ENCODE measurements around the gene ZNF662. TPM values are rescaled to one million over a fixed set of nuclear protein-coding genes. Genes with fewer than 3 reads are reported as not detected.

The ZNF662 gene
- total RNA-seq, 2 experiments from 2014 or later: 2.5 to 2.7 TPM

- peak overlapping the region; percentile 38 for H3K27ac Mint-ChIP-seq
- H3K36me3 Mint-ChIP-seq (ENCODE audit: low read depth): no peaks in the 10 kb centered on the region
- Histone ChIP-seq H3K9me3 (ENCODE audit: control insufficient read depth in 1 of 2, insufficient read depth in 1 of 2, low read length in 2 of 2) (peaks cover 0 to 7% of the 10 kb centered on the region in 2 experiments), H3K4me3 (ENCODE audit: low read length) (no peak overlapping the region), H3K4me1 (ENCODE audit: insufficient read depth, low read length) (peaks cover 18% of the 10 kb centered on the region), H3K27ac (ENCODE audit: low read depth in 1 of 2, low read length in 2 of 2) (no peak overlapping the region), H3K27me3 (ENCODE audit: control insufficient read depth in 1 of 2, insufficient read depth in 2 of 2, low read length in 2 of 2) (no peaks in the 10 kb centered on the region), H3K36me3 (ENCODE audit: insufficient read depth, low read length) (no peaks in the 10 kb centered on the region)
- peak in 8 of 14 experiments; percentile 3 to 52 (median 27) for DNase-seq
- peak; percentile 71 for ATAC-seq (ENCODE audit: poor library complexity)
- no peaks in the 10 kb centered on the region for H3K27me3 Mint-ChIP-seq
- TF ChIP-seq, protein P1, sequence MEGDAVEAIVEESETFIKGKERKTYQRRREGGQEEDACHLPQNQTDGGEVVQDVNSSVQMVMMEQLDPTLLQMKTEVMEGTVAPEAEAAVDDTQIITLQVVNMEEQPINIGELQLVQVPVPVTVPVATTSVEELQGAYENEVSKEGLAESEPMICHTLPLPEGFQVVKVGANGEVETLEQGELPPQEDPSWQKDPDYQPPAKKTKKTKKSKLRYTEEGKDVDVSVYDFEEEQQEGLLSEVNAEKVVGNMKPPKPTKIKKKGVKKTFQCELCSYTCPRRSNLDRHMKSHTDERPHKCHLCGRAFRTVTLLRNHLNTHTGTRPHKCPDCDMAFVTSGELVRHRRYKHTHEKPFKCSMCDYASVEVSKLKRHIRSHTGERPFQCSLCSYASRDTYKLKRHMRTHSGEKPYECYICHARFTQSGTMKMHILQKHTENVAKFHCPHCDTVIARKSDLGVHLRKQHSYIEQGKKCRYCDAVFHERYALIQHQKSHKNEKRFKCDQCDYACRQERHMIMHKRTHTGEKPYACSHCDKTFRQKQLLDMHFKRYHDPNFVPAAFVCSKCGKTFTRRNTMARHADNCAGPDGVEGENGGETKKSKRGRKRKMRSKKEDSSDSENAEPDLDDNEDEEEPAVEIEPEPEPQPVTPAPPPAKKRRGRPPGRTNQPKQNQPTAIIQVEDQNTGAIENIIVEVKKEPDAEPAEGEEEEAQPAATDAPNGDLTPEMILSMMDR (IDR thresholded peaks at IDR 0.05): no peak
- intact Hi-C loops (cut with DNase I, micrococcal nuclease): no loop called here
- peaks cover 6% of the 10 kb centered on the region for H3K9me3 Mint-ChIP-seq
- H3K4me3 Mint-ChIP-seq: peak overlapping the region; percentile 12
- CTCF ChIA-PET: no interaction called here
- H3K4me1 Mint-ChIP-seq (ENCODE audit: low read depth): peaks cover 29% of the 10 kb centered on the region
- POLR2A ChIA-PET: interaction anchor here (1.3 kb wide), 1 partner anchor 88 kb away, joined by 3 read pairs; no protein-coding TSS in a partner anchor
These were observed 29.5 kb downstream of the ZNF662 start for GRCh38 chr3:42935472-42935871.

DNA sequence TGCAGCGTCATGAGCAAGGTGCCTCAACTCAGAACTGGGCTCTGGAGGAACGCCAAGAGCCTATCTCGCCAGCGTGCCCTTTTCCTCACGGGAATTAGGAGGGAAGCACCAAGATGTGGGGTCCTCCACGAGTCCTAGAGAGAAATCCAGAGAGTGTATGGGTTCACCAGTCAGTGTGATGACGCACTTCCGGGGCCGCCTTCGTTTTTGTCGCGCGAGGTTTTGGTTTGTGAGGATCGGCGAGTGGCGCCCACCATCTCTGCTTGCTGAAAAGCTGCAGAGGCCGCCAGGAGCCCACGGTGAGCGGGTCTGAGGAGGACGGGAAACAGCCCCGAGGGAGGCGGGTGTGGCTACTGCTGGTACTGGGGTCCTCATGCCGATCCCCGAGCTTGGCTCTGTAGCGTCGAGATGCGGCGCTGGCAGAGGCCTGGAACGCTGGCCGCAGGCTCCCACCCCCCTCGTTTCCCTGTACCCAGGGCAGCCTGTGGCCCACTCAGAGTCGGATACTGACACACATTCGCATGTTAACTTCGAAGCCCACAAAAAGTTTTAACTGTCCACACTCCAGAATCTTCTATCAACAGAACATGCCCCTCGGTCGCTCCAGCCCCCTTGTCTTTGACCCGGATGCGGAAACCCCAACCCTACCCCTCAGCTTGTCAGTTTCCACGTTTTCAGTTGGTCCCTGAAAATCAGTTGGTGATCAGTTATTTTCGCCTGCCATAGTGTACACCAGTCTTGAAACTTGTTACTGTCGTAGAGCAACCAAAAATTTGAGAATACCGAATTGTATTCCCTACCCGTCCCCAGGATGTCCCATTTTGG lies 30.4 kb downstream of the ZNF662 start:
- CTCF ChIA-PET: no interaction called here
- H3K9me3 Mint-ChIP-seq: peaks cover 6% of the 10 kb centered on the region
- Histone ChIP-seq H3K9me3 (ENCODE audit: control insufficient read depth in 1 of 2, insufficient read depth in 1 of 2, low read length in 2 of 2) (peaks cover 0 to 7% of the 10 kb centered on the region in 2 experiments), H3K27ac (ENCODE audit: low read depth in 1 of 2, low read length in 2 of 2) (no peak overlapping the region), H3K4me1 (ENCODE audit: insufficient read depth, low read length) (peaks cover 18% of the 10 kb centered on the region), H3K4me3 (ENCODE audit: low read length) (no peak overlapping the region), H3K36me3 (ENCODE audit: insufficient read depth, low read length) (no peaks in the 10 kb centered on the region), H3K27me3 (ENCODE audit: control insufficient read depth in 1 of 2, insufficient read depth in 2 of 2, low read length in 2 of 2) (no peaks in the 10 kb centered on the region)
- TF ChIP-seq, protein P1 (IDR thresholded peaks at IDR 0.05): no peak
- peaks cover 29% of the 10 kb centered on the region for H3K4me1 Mint-ChIP-seq (ENCODE audit: low read depth)
- intact Hi-C loops (cut with DNase I, micrococcal nuclease): no loop called here
- H3K27ac Mint-ChIP-seq: no peak overlapping the region
- H3K4me3 Mint-ChIP-seq: no peak overlapping the region
- POLR2A ChIA-PET: no interaction called here
- H3K27me3 Mint-ChIP-seq: no peaks in the 10 kb centered on the region
- DNase-seq (no peak), ATAC-seq (ENCODE audit: poor library complexity) (no peak)
- H3K36me3 Mint-ChIP-seq (ENCODE audit: low read depth): no peaks in the 10 kb centered on the region

- no peak overlapping the region for H3K4me3 Mint-ChIP-seq
- Histone ChIP-seq H3K9me3 (ENCODE audit: control insufficient read depth in 1 of 2, insufficient read depth in 1 of 2, low read length in 2 of 2) (peaks cover 0 to 7% of the 10 kb centered on the region in 2 experiments), H3K36me3 (ENCODE audit: insufficient read depth, low read length) (no peaks in the 10 kb centered on the region), H3K4me1 (ENCODE audit: insufficient read depth, low read length) (peaks cover 18% of the 10 kb centered on the region), H3K27ac (ENCODE audit: low read depth in 1 of 2, low read length in 2 of 2) (no peak overlapping the region), H3K27me3 (ENCODE audit: control insufficient read depth in 1 of 2, insufficient read depth in 2 of 2, low read length in 2 of 2) (no peaks in the 10 kb centered on the region), H3K4me3 (ENCODE audit: low read length) (no peak overlapping the region)
- no peaks in the 10 kb centered on the region for H3K27me3 Mint-ChIP-seq
- DNase-seq (no peak), ATAC-seq (ENCODE audit: poor library complexity) (no peak)
- ChIA-PET POLR2A (no interaction called here), CTCF (no interaction called here)
- peaks cover 6% of the 10 kb centered on the region for H3K9me3 Mint-ChIP-seq
- intact Hi-C loops (cut with DNase I, micrococcal nuclease): no loop called here
- no peaks in the 10 kb centered on the region for H3K36me3 Mint-ChIP-seq (ENCODE audit: low read depth)
- no peak overlapping the region for H3K27ac Mint-ChIP-seq
- peaks cover 29% of the 10 kb centered on the region for H3K4me1 Mint-ChIP-seq (ENCODE audit: low read depth)
- TF ChIP-seq, protein P1 (IDR thresholded peaks at IDR 0.05): no peak
These were observed 31.4 kb downstream of the ZNF662 start for GRCh38 chr3:42937334-42937733.

Data from CD4-positive, alpha-beta T cell (primary cell).